Effector memory CD8-positive, alpha-beta T cell (primary cell): ENCODE data around the gene CHRNA3.
A peak's percentile ranks its signal among the peaks of the same experiment; 100 is the strongest.
"Not testable (repeated sequence)": the region's sequence is repeated elsewhere in the genome, so short reads cannot be mapped to it uniquely, and the experiment has no call there.

Experiments
- ATAC-seq: fragments of 150-1000 bp; cut with Tn5 transposase; replicated peaks from 2 replicates; pipeline ENCODE4 v1.10.0; 2021; ENCODE audit warnings: mild to moderate bottlenecking, moderate library complexity
- DNase-seq, 3 experiments: peaks; one replicate each; pipeline ENCODE4 v3.0.0; 2021
- H3K27ac Mint-ChIP-seq, 2 donors: one replicate each; pipeline ENCODE4 v1.8.0; 2022; ENCODE audit warnings: mild to moderate bottlenecking in 2 of 2, mixed read lengths in 2 of 2, moderate library complexity in 2 of 2
- H3K27me3 Mint-ChIP-seq, 2 donors: one replicate each; pipeline ENCODE4 v1.8.0; 2022; ENCODE audit warnings: mixed read lengths in 2 of 2
- H3K36me3 Mint-ChIP-seq: one replicate; pipeline ENCODE4 v1.8.0; 2022; ENCODE audit warnings: mild to moderate bottlenecking, moderate library complexity, mixed read lengths; ENCODE audit not compliant: insufficient read depth
- H3K4me1 Mint-ChIP-seq, 2 donors: one replicate each; pipeline ENCODE4 v1.8.0; 2022; ENCODE audit warnings: low read depth in 2 of 2, mixed read lengths in 2 of 2
- H3K4me3 Mint-ChIP-seq, 2 donors: one replicate each; pipeline ENCODE4 v1.8.0; 2022; ENCODE audit warnings: mild to moderate bottlenecking in 2 of 2, mixed read lengths in 2 of 2, moderate library complexity in 2 of 2
- H3K9me3 Mint-ChIP-seq, 2 donors: one replicate each; pipeline ENCODE4 v1.8.0; 2022; ENCODE audit warnings: mixed read lengths in 2 of 2

Gene CHRNA3

GRCh38 chr15:78618490-78618934 is 2.3 kb downstream of the CHRNA3 start:
- H3K27me3 Mint-ChIP-seq: peaks cover 39 to 48% of the 10 kb centered on the region in 2 donors
- H3K36me3 Mint-ChIP-seq: no peaks in the 10 kb centered on the region
- H3K4me1 Mint-ChIP-seq: peaks cover 0 to 5% of the 10 kb centered on the region in 2 donors
- H3K27ac Mint-ChIP-seq: no peak overlapping the region
- peak; percentile 43 for ATAC-seq
- H3K9me3 Mint-ChIP-seq: no peaks in the 10 kb centered on the region
- H3K4me3 Mint-ChIP-seq: no peak overlapping the region
- DNase-seq: peak; percentile 76 to 82 (median 82)

GRCh38 chr15:78618064-78618463 is 2.7 kb downstream of the CHRNA3 start:
- Mint-ChIP-seq H3K9me3 (no peaks in the 10 kb centered on the region), H3K36me3 (no peaks in the 10 kb centered on the region), H3K27me3 (peaks cover 35 to 44% of the 10 kb centered on the region in 2 donors), H3K27ac (no peak overlapping the region), H3K4me1 (peaks cover 0 to 5% of the 10 kb centered on the region in 2 donors), H3K4me3 (no peak overlapping the region)
- no peak for DNase-seq
- no peak for ATAC-seq

GRCh38 chr15:78617516-78617915 is 3.3 kb downstream of the CHRNA3 start:
- ATAC-seq (no peak), DNase-seq (no peak)
- H3K27me3 Mint-ChIP-seq: peaks cover 31 to 38% of the 10 kb centered on the region in 2 donors
- peaks cover 0 to 5% of the 10 kb centered on the region in 2 donors for H3K4me1 Mint-ChIP-seq
- H3K4me3 Mint-ChIP-seq: no peak overlapping the region
- H3K27ac Mint-ChIP-seq: no peak overlapping the region
- no peaks in the 10 kb centered on the region for H3K9me3 Mint-ChIP-seq
- H3K36me3 Mint-ChIP-seq: no peaks in the 10 kb centered on the region

- no peak overlapping the region for H3K4me3 Mint-ChIP-seq
- no peaks in the 10 kb centered on the region for H3K9me3 Mint-ChIP-seq
- H3K27me3 Mint-ChIP-seq: peaks cover 27 to 34% of the 10 kb centered on the region in 2 donors
- H3K36me3 Mint-ChIP-seq: no peaks in the 10 kb centered on the region
- DNase-seq (no peak), ATAC-seq (no peak)
- no peak overlapping the region for H3K27ac Mint-ChIP-seq
- H3K4me1 Mint-ChIP-seq: peaks cover 0 to 5% of the 10 kb centered on the region in 2 donors
These were observed 3.7 kb downstream of the CHRNA3 start for GRCh38 chr15:78617076-78617475.

GRCh38 chr15:78616506-78616905 is 4.3 kb downstream of the CHRNA3 start:
- ATAC-seq: no peak
- H3K27me3 Mint-ChIP-seq: peaks cover 21 to 28% of the 10 kb centered on the region in 2 donors
- peaks cover 0 to 2% of the 10 kb centered on the region in 2 donors for H3K4me1 Mint-ChIP-seq
- no peak overlapping the region for H3K27ac Mint-ChIP-seq
- no peaks in the 10 kb centered on the region for H3K36me3 Mint-ChIP-seq
- H3K4me3 Mint-ChIP-seq: no peak overlapping the region
- no peaks in the 10 kb centered on the region for H3K9me3 Mint-ChIP-seq
- no peak for DNase-seq

- Mint-ChIP-seq H3K36me3 (no peaks in the 10 kb centered on the region), H3K27me3 (peaks cover 18 to 25% of the 10 kb centered on the region in 2 donors), H3K27ac (no peak overlapping the region), H3K4me3 (no peak overlapping the region), H3K4me1 (peaks cover 0 to 2% of the 10 kb centered on the region in 2 donors), H3K9me3 (no peaks in the 10 kb centered on the region)
- DNase-seq: no peak
- ATAC-seq: no peak
These were observed 5.6 kb downstream of the CHRNA3 start for GRCh38 chr15:78615151-78615589.

- Mint-ChIP-seq H3K4me1 (peaks cover 0 to 2% of the 10 kb centered on the region in 2 donors), H3K27me3 (peaks cover 18 to 25% of the 10 kb centered on the region in 2 donors), H3K9me3 (no peaks in the 10 kb centered on the region), H3K36me3 (no peaks in the 10 kb centered on the region), H3K4me3 (no peak overlapping the region), H3K27ac (no peak overlapping the region)
- no peak for DNase-seq
- no peak for ATAC-seq
These were observed 6.8 kb downstream of the CHRNA3 start for GRCh38 chr15:78614021-78614420.

- H3K4me3 Mint-ChIP-seq, H3K9me3 Mint-ChIP-seq, H3K36me3 Mint-ChIP-seq, H3K27ac Mint-ChIP-seq, H3K4me1 Mint-ChIP-seq, DNase-seq, ATAC-seq: not testable (repeated sequence)
- H3K27me3 Mint-ChIP-seq: peaks cover 47 to 59% of the 10 kb centered on the region in 2 donors
These were observed 11.2 kb downstream of the CHRNA3 start for GRCh38 chr15:78609551-78609950.

- ATAC-seq (no peak), DNase-seq (no peak)
- peaks cover 65 to 95% of the 10 kb centered on the region in 2 donors for H3K27me3 Mint-ChIP-seq
- no peak overlapping the region for H3K27ac Mint-ChIP-seq
- H3K4me3 Mint-ChIP-seq: no peak overlapping the region
- no peaks in the 10 kb centered on the region for H3K4me1 Mint-ChIP-seq
- H3K9me3 Mint-ChIP-seq: no peaks in the 10 kb centered on the region
- no peaks in the 10 kb centered on the region for H3K36me3 Mint-ChIP-seq
These were observed 15.1 kb downstream of the CHRNA3 start for GRCh38 chr15:78605680-78606079.

- no peak for ATAC-seq
- H3K27ac Mint-ChIP-seq: no peak overlapping the region
- peaks cover 64 to 92% of the 10 kb centered on the region in 2 donors for H3K27me3 Mint-ChIP-seq
- H3K4me3 Mint-ChIP-seq: no peak overlapping the region
- no peak for DNase-seq
- no peaks in the 10 kb centered on the region for H3K4me1 Mint-ChIP-seq
- H3K36me3 Mint-ChIP-seq: no peaks in the 10 kb centered on the region
- no peaks in the 10 kb centered on the region for H3K9me3 Mint-ChIP-seq
These were observed 15.6 kb downstream of the CHRNA3 start for GRCh38 chr15:78605201-78605600.

- Mint-ChIP-seq H3K9me3 (no peaks in the 10 kb centered on the region), H3K27ac (no peak overlapping the region), H3K4me1 (no peaks in the 10 kb centered on the region), H3K4me3 (no peak overlapping the region), H3K36me3 (no peaks in the 10 kb centered on the region), H3K27me3 (peaks cover 56 to 84% of the 10 kb centered on the region in 2 donors)
- no peak for DNase-seq
- ATAC-seq: no peak
These were observed 16.4 kb downstream of the CHRNA3 start for GRCh38 chr15:78604420-78604819.

GRCh38 chr15:78603467-78603866 is 17.3 kb downstream of the CHRNA3 start:
- ATAC-seq: no peak
- no peaks in the 10 kb centered on the region for H3K9me3 Mint-ChIP-seq
- H3K36me3 Mint-ChIP-seq: no peaks in the 10 kb centered on the region
- no peak for DNase-seq
- peaks cover 51 to 75% of the 10 kb centered on the region in 2 donors for H3K27me3 Mint-ChIP-seq
- H3K4me3 Mint-ChIP-seq: no peak overlapping the region
- H3K4me1 Mint-ChIP-seq: no peaks in the 10 kb centered on the region
- H3K27ac Mint-ChIP-seq: no peak overlapping the region

GRCh38 chr15:78599189-78599588 is 21.6 kb downstream of the CHRNA3 start:
- Mint-ChIP-seq H3K4me1 (no peaks in the 10 kb centered on the region), H3K9me3 (no peaks in the 10 kb centered on the region), H3K36me3 (no peaks in the 10 kb centered on the region), H3K4me3 (no peak overlapping the region), H3K27ac (no peak overlapping the region), H3K27me3 (peaks cover 17 to 32% of the 10 kb centered on the region in 2 donors)
- ATAC-seq: no peak
- no peak for DNase-seq

GRCh38 chr15:78598348-78598747 is 22.4 kb downstream of the CHRNA3 start:
- no peak overlapping the region for H3K27ac Mint-ChIP-seq
- no peaks in the 10 kb centered on the region for H3K4me1 Mint-ChIP-seq
- peaks cover 8 to 24% of the 10 kb centered on the region in 2 donors for H3K27me3 Mint-ChIP-seq
- DNase-seq (no peak), ATAC-seq (no peak)
- H3K36me3 Mint-ChIP-seq: no peaks in the 10 kb centered on the region
- H3K4me3 Mint-ChIP-seq: no peak overlapping the region
- H3K9me3 Mint-ChIP-seq: no peaks in the 10 kb centered on the region

- peaks cover under 1 to 16% of the 10 kb centered on the region in 2 donors for H3K27me3 Mint-ChIP-seq
- ATAC-seq (no peak), DNase-seq (no peak)
- no peaks in the 10 kb centered on the region for H3K4me1 Mint-ChIP-seq
- H3K9me3 Mint-ChIP-seq: no peaks in the 10 kb centered on the region
- no peak overlapping the region for H3K27ac Mint-ChIP-seq
- no peaks in the 10 kb centered on the region for H3K36me3 Mint-ChIP-seq
- no peak overlapping the region for H3K4me3 Mint-ChIP-seq
These were observed 23.2 kb downstream of the CHRNA3 start for GRCh38 chr15:78597583-78597982.
